WTC11 (cell line): ENCODE measurements around the gene LRRC4B. TPM values are rescaled to one million over a fixed set of nuclear protein-coding genes. Genes with fewer than 3 reads are reported as not detected.

ENCODE experiments used
- ATAC-seq: fragments of 200-7000 bp; cut with Tn5 transposase; 2 replicates; pipeline ENCODE4 v1.10.0; 2021; ENCODE audit warnings: mild to moderate bottlenecking, moderate library complexity
- CTCF ChIA-PET: fragments of 300-600 bp; sonication (Branson Sonifier 250); formaldehyde crosslinking; loops from one replicate; lab custom pipeline; 2021; ENCODE audit warnings: antibody characterized with exemption; lab: Charles Lee
- POLR2A ChIA-PET: fragments of 350-600 bp; sonication (Branson Sonifier 250); formaldehyde crosslinking; loops from one replicate; lab custom pipeline; 2021; ENCODE audit warnings: antibody characterized with exemption; lab: Charles Lee
- DNase-seq: peaks from one replicate; pipeline ENCODE4 v3.0.0; 2021; ENCODE audit warnings: low spot score
- H3K27ac Mint-ChIP-seq: 2 replicates; pipeline ENCODE4 v1.8.0; 2021; ENCODE audit warnings: mixed read lengths
- H3K27me3 Mint-ChIP-seq: 2 replicates; pipeline ENCODE4 v1.8.0; 2021; ENCODE audit warnings: low read depth, mild to moderate bottlenecking, moderate library complexity, mixed read lengths
- H3K36me3 Mint-ChIP-seq: 2 replicates; pipeline ENCODE4 v1.8.0; 2021; ENCODE audit warnings: mixed read lengths
- H3K4me1 Mint-ChIP-seq: 2 replicates; pipeline ENCODE4 v1.8.0; 2022; ENCODE audit warnings: mixed read lengths
- H3K4me3 Mint-ChIP-seq: 2 replicates; pipeline ENCODE4 v1.8.0; 2021; ENCODE audit warnings: mild to moderate bottlenecking, moderate library complexity, mixed read lengths
- H3K9me3 Mint-ChIP-seq: 2 replicates; pipeline ENCODE4 v1.8.0; 2021; ENCODE audit warnings: mixed read lengths
- AR ChIP-seq: fragments of 250-450 bp; sonication (Bioruptor Pico); IDR thresholded peaks from 2 replicates; pipeline ENCODE4 v1.9.0; 2021; ENCODE audit warnings: mild to moderate bottlenecking
- E2F4 ChIP-seq: sonication (generic); formaldehyde crosslinking; IDR thresholded peaks from 2 replicates; pipeline ENCODE4 v1.8.1; 2022; ENCODE audit warnings: low read depth, mild to moderate bottlenecking, moderate library complexity, missing genetic modification reagents, borderline replicate concordance
- JAZF1 ChIP-seq: fragments of 250-450 bp; sonication (Bioruptor Pico); IDR thresholded peaks from 2 replicates; pipeline ENCODE4 v1.9.0; 2021; ENCODE audit warnings: moderate library complexity, mild to moderate bottlenecking, inconsistent platforms
- NR2C2 ChIP-seq: sonication (generic); formaldehyde crosslinking; IDR thresholded peaks from 2 replicates; pipeline ENCODE4 v1.8.0; 2022; ENCODE audit warnings: mild to moderate bottlenecking, missing genetic modification reagents
- PRDM15 ChIP-seq: sonication (generic); formaldehyde crosslinking; IDR thresholded peaks from 2 replicates; pipeline ENCODE4 v1.8.0; 2022; ENCODE audit warnings: missing genetic modification reagents
- PREB ChIP-seq: sonication (generic); formaldehyde crosslinking; IDR thresholded peaks from 2 replicates; pipeline ENCODE4 v1.8.1; 2022; ENCODE audit warnings: mild to moderate bottlenecking, missing genetic modification reagents, moderate library complexity, borderline replicate concordance
- PRRX2 ChIP-seq: fragments of 250-450 bp; sonication (Bioruptor Pico); IDR thresholded peaks from 2 replicates; pipeline ENCODE4 v1.8.0; 2021; ENCODE audit warnings: mild to moderate bottlenecking
- STAT6 ChIP-seq: sonication (generic); formaldehyde crosslinking; conservative IDR thresholded peaks from 2 replicates; pipeline ENCODE4 v1.8.1; 2023; ENCODE audit warnings: mild to moderate bottlenecking, low read depth, missing genetic modification reagents, moderate library complexity
- USF2 ChIP-seq: sonication (generic); formaldehyde crosslinking; IDR thresholded peaks from 2 replicates; pipeline ENCODE4 v1.8.1; 2023; ENCODE audit warnings: mild to moderate bottlenecking, missing genetic modification reagents, moderate library complexity
- ZBTB21 ChIP-seq: sonication (generic); formaldehyde crosslinking; IDR thresholded peaks from 2 replicates; pipeline ENCODE4 v1.8.1; 2023; ENCODE audit warnings: mild to moderate bottlenecking, missing genetic modification reagents, borderline replicate concordance
- ZNF512 ChIP-seq: sonication (generic); formaldehyde crosslinking; IDR thresholded peaks from 2 replicates; pipeline ENCODE4 v1.8.1; 2022; ENCODE audit warnings: missing genetic modification reagents, borderline replicate concordance
- ZNF671 ChIP-seq: fragments of 250-450 bp; sonication (Bioruptor Pico); IDR thresholded peaks from 2 replicates; pipeline ENCODE4 v1.8.0; 2021; ENCODE audit warnings: mild to moderate bottlenecking
- total RNA-seq: library from RNA; stranded (reverse); gene quantifications from 3 replicates; pipeline ENCODE4 v1.2.3, GENCODE V29; 2021

Gene LRRC4B
- total RNA-seq, 1 experiment from 2014 or later = 10.0 TPM

- no peak for TF ChIP-seq STAT6 (CRISPR knock-in tag)
- TF ChIP-seq ZBTB21 (CRISPR knock-in tag) = no peak
- TF ChIP-seq AR (CRISPR knock-in tag) = no peak
- no peak for TF ChIP-seq JAZF1 (CRISPR knock-in tag)
- no peak for TF ChIP-seq ZNF671 (CRISPR knock-in tag)
- no peak for TF ChIP-seq PREB (CRISPR knock-in tag)
- peak; percentile 58; the same call in 1 of the 2 replicates for TF ChIP-seq ZNF512 (CRISPR knock-in tag)
- Mint-ChIP-seq H3K36me3 (no peaks in the 10 kb centered on the region), H3K27ac (no peak overlapping the region), H3K4me3 (peak overlapping the region; percentile 45), H3K27me3 (peaks cover 63% of the 10 kb centered on the region), H3K4me1 (peaks cover 32% of the 10 kb centered on the region), H3K9me3 (no peaks in the 10 kb centered on the region)
- DNase-seq (no peak), ATAC-seq (no peak)
- POLR2A ChIA-PET = no interaction called here
- CTCF ChIA-PET = interaction anchor here (0.8 to 6.4 kb wide), 4 partner anchors 12 to 156 kb away, joined by 3 to 52 read pairs (median 10); no protein-coding TSS in a partner anchor
These were observed 778 bp upstream of the LRRC4B start for GRCh38 chr19:50568728-50569698.

- POLR2A ChIA-PET = no interaction called here
- Mint-ChIP-seq H3K36me3 (no peaks in the 10 kb centered on the region), H3K27ac (no peak overlapping the region), H3K9me3 (no peaks in the 10 kb centered on the region), H3K27me3 (peaks cover 80% of the 10 kb centered on the region), H3K4me3 (peak overlapping the region; percentile 66), H3K4me1 (peaks cover 42% of the 10 kb centered on the region)
- DNase-seq = no peak
- ATAC-seq = no peak
- TF ChIP-seq E2F4 (CRISPR knock-in tag) (no peak), PRDM15 (CRISPR knock-in tag) (no peak), PRRX2 (CRISPR knock-in tag) (no peak), NR2C2 (CRISPR knock-in tag) (no peak), USF2 (CRISPR knock-in tag) (peak; percentile 40; the same call in 1 of the 2 replicates)
- CTCF ChIA-PET = interaction anchor here (1.2 to 2.1 kb wide), 6 partner anchors 12 to 238 kb away, joined by 3 to 56 read pairs (median 6); partner anchors contain the start of gene KCNC3
These were observed 988 bp downstream of the LRRC4B start for GRCh38 chr19:50567052-50567841.
